DND-41 (cell line): ENCODE results near the gene TRAF3IP1.
"Not testable (repeated sequence)": the region's sequence is repeated elsewhere in the genome, so short reads cannot be mapped to it uniquely, and the experiment has no call there.

ENCODE experiments used
- ATAC-seq: fragments of 200-7000 bp; cut with Tn5 transposase; 3 replicates; pipeline ENCODE4 v1.9.1; 2021; ENCODE audit warnings: low read depth; ENCODE audit not compliant: insufficient read depth
- DNase-seq: peaks from one replicate; pipeline ENCODE4 v3.0.0-alpha.2; 2020
- H2AFZ ChIP-seq: 2 replicates; pipeline ENCODE4 v1.6.0; 2012; ENCODE audit warnings: low read depth, low read length
- H3K27ac ChIP-seq: 2 replicates; pipeline ENCODE4 v1.5.1; 2012; ENCODE audit warnings: low read length, inconsistent platforms
- H3K27me3 ChIP-seq: fragments of 200-600 bp; sonication (generic); 2 replicates; pipeline ENCODE4 v1.6.0; 2012; ENCODE audit warnings: low read length, mild to moderate bottlenecking, inconsistent platforms; ENCODE audit not compliant: insufficient read depth, poor library complexity
- H3K36me3 ChIP-seq: 2 replicates; pipeline ENCODE4 v1.5.1; 2012; ENCODE audit warnings: low read length, inconsistent platforms; ENCODE audit not compliant: insufficient read depth
- H3K4me1 ChIP-seq: 2 replicates; pipeline ENCODE4 v1.5.1; 2012; ENCODE audit warnings: mild to moderate bottlenecking, low read length; ENCODE audit not compliant: insufficient read depth
- H3K4me2 ChIP-seq: 2 replicates; pipeline ENCODE4 v1.6.0; 2012; ENCODE audit warnings: mild to moderate bottlenecking, moderate library complexity, low read length, inconsistent platforms; ENCODE audit not compliant: insufficient read depth
- H3K4me3 ChIP-seq, 2 experiments: fragments of 200-600 bp in 1 of 2; shearing (Covaris generic) in 1 of 2; 2 replicates each; pipeline ENCODE4 v1.5.1; 2012 to 2016; ENCODE audit warnings: inconsistent platforms in 2 of 2, low read length in 2 of 2, mild to moderate bottlenecking in 2 of 2, low read depth in 1 of 2, moderate library complexity in 1 of 2
- H3K79me2 ChIP-seq: 2 replicates; pipeline ENCODE4 v1.6.0; 2012; ENCODE audit warnings: low read length, inconsistent platforms; ENCODE audit not compliant: insufficient read depth
- H3K9ac ChIP-seq: 2 replicates; pipeline ENCODE4 v1.6.0; 2012; ENCODE audit warnings: low read depth, mild to moderate bottlenecking, inconsistent platforms, low read length, moderate library complexity
- H3K9me3 ChIP-seq: 2 replicates; pipeline ENCODE4 v1.5.1; 2012; ENCODE audit warnings: low read length, moderate library complexity, mild to moderate bottlenecking, inconsistent platforms; ENCODE audit not compliant: insufficient read depth, severe bottlenecking
- H4K20me1 ChIP-seq: 2 replicates; pipeline ENCODE4 v1.6.0; 2012; ENCODE audit warnings: low read length; ENCODE audit not compliant: insufficient read depth
- CTCF ChIP-seq: IDR thresholded peaks from 2 replicates; pipeline ENCODE4 v1.5.1; 2012; ENCODE audit warnings: borderline replicate concordance, low read length, moderate library complexity, mild to moderate bottlenecking; ENCODE audit not compliant: poor library complexity, severe bottlenecking; ENCODE audit errors: extremely low read depth
- EZH2 ChIP-seq: IDR thresholded peaks from 3 replicates; pipeline ENCODE4 v1.6.1; 2012; ENCODE audit warnings: borderline replicate concordance, low read depth, mild to moderate bottlenecking, moderate library complexity, low read length, inconsistent platforms; ENCODE audit not compliant: severe bottlenecking

Gene TRAF3IP1

GRCh38 chr2:238320246-238320647, at the start of gene TRAF3IP1:
TRAF3IP1 (plus strand) TSS chr2:238320518; CDS start chr2:238320663, 145 bp downstream.
- no peaks in the 10 kb centered on the region for H3K9me3 ChIP-seq
- peaks cover 3% of the 10 kb centered on the region for H3K27me3 ChIP-seq
- H4K20me1 ChIP-seq, result peaks cover 7% of the 10 kb centered on the region
- no peaks in the 10 kb centered on the region for H3K36me3 ChIP-seq
- peak within 1 kb of the TSS; percentile 64 for H2AFZ ChIP-seq
- H3K79me2 ChIP-seq, result 0 out of 2 replicates have a peak, but pooled peaks cover 3% of the 10 kb centered on the region
- H3K4me1 ChIP-seq, result peaks cover 24% of the 10 kb centered on the region
- DNase-seq (peak; percentile 84), ATAC-seq (peak; percentile 95)
- TF ChIP-seq EZH2 (no peak), CTCF (no peak)
- H3K9ac ChIP-seq, result peak within 1 kb of the TSS; percentile 63
- H3K27ac ChIP-seq, result no peak within 1 kb of the TSS
- H3K4me3 ChIP-seq, result peak within 1 kb of the TSS; percentile 32 to 80; a peak in 3 of 4 replicates
- H3K4me2 ChIP-seq, result peak within 1 kb of the TSS; percentile 70

GRCh38 chr2:238270606-238271005, 49.7 kb upstream of the TRAF3IP1 start:
- Histone ChIP-seq H3K4me1 (no peaks in the 10 kb centered on the region), H3K27ac (no peak overlapping the region), H3K9me3 (no peaks in the 10 kb centered on the region), H3K4me2 (no peak overlapping the region), H4K20me1 (0 out of 2 replicates have a peak, but pooled peaks cover 3% of the 10 kb centered on the region), H3K36me3 (peaks cover 75% of the 10 kb centered on the region), H3K9ac (no peak overlapping the region), H3K27me3 (no peaks in the 10 kb centered on the region), H3K79me2 (no peaks in the 10 kb centered on the region), H3K4me3 (no peak overlapping the region), H2AFZ (no peak overlapping the region)
- no peak for DNase-seq
- TF ChIP-seq CTCF (no peak), EZH2 (no peak)
- ATAC-seq, result no peak

GRCh38 chr2:238271061-238271554, 49.2 kb upstream of the TRAF3IP1 start:
- Histone ChIP-seq H3K9ac (no peak overlapping the region), H3K4me1 (no peaks in the 10 kb centered on the region), H3K27me3 (no peaks in the 10 kb centered on the region), H3K4me3 (no peak overlapping the region), H4K20me1 (0 out of 2 replicates have a peak, but pooled peaks cover 3% of the 10 kb centered on the region), H3K9me3 (no peaks in the 10 kb centered on the region), H3K4me2 (no peak overlapping the region), H3K27ac (no peak overlapping the region), H3K79me2 (no peaks in the 10 kb centered on the region), H2AFZ (no peak overlapping the region), H3K36me3 (peaks cover 79% of the 10 kb centered on the region)
- ATAC-seq (no peak), DNase-seq (no peak)
- TF ChIP-seq EZH2 (no peak), CTCF (no peak)

DNA sequence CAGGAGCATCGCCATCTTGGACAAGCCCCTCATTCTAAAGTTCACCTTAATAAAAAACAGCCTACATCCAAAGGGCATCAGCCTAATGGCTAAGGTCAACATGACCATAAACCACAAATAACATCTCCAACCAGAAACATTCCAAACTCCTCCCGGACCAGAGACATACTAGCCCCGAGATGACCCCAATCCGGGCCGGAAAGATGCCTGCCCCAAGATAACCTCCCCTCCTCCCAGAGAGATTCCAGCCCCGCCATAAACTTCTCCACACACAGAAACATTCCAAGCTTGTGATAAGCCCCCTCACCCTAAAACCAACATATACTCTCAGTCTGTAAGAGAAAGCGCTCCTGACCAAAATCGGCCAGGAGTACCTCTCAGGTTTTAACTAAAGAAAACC, 48.6 kb upstream of the TRAF3IP1 start:
- DNase-seq, H3K27me3 ChIP-seq, H3K4me2 ChIP-seq, H4K20me1 ChIP-seq, H3K79me2 ChIP-seq, H3K9ac ChIP-seq, H3K4me1 ChIP-seq, H3K4me3 ChIP-seq, ATAC-seq, H2AFZ ChIP-seq, H3K9me3 ChIP-seq, H3K27ac ChIP-seq: not testable (repeated sequence)
- peaks cover 81% of the 10 kb centered on the region for H3K36me3 ChIP-seq
